ENCODE results near the gene CD63.

GRCh38 chr12:55757701-55758100 lies 28.9 kb upstream of the CD63 start:
- TF ChIP-seq TAF1 (IDR thresholded peaks at IDR 0.05; ENCODE audit: low read depth) (no peak), CTCF (IDR thresholded peaks at IDR 0.05; ENCODE audit: poor library complexity, severe bottlenecking) (no peak), REST (IDR thresholded peaks at IDR 0.05; ENCODE audit: borderline replicate concordance) (no peak)
